CD4-positive, alpha-beta T cell (primary cell): ENCODE data around the gene HS6ST3. TPM values are rescaled to one million over a fixed set of nuclear protein-coding genes. Genes with fewer than 3 reads are reported as not detected.

Source experiments
- ATAC-seq: fragments of 200-7000 bp; cut with Tn5 transposase; one replicate; pipeline ENCODE4 v1.10.0; 2022; ENCODE audit warnings: mild to moderate bottlenecking; ENCODE audit not compliant: poor library complexity
- CTCF ChIA-PET: fragments of 350-600 bp; sonication (Branson Sonifier 250); formaldehyde crosslinking; loops from one replicate; lab custom pipeline; 2021; ENCODE audit warnings: antibody characterized with exemption, inconsistent platforms; lab: Charles Lee
- POLR2A ChIA-PET: fragments of 350-600 bp; sonication (Branson Sonifier 250); formaldehyde crosslinking; loops from one replicate; lab custom pipeline; 2021; ENCODE audit warnings: antibody characterized with exemption, inconsistent platforms; lab: Charles Lee
- DNase-seq, 14 experiments: peaks; one replicate each; pipeline ENCODE4 v3.0.0-alpha.2; 2013 to 2020; ENCODE audit warnings: mixed read lengths in 2 of 14
- H3K27ac ChIP-seq, 2 donors: one replicate each; pipeline versions ENCODE4 v1.5.1 to v1.7.0; 2013; ENCODE audit warnings: low read length in 2 of 2, low read depth in 1 of 2, mild to moderate bottlenecking in 1 of 2
- H3K27me3 ChIP-seq, 2 experiments: 1 replicate in 1 of 2; 2 replicates in 1 of 2; pipeline versions ENCODE4 v1.6.1 to v1.7.0; 2013; ENCODE audit warnings: low read length in 2 of 2, control low read depth in 1 of 2, mild to moderate bottlenecking in 1 of 2, moderate library complexity in 1 of 2; ENCODE audit not compliant: insufficient read depth in 2 of 2, control insufficient read depth in 1 of 2
- H3K36me3 ChIP-seq: one replicate; pipeline ENCODE4 v1.6.1; 2013; ENCODE audit warnings: low read length, control low read depth; ENCODE audit not compliant: insufficient read depth
- H3K4me1 ChIP-seq: one replicate; pipeline ENCODE4 v1.6.1; 2013; ENCODE audit warnings: low read length, control low read depth; ENCODE audit not compliant: insufficient read depth
- H3K4me3 ChIP-seq: one replicate; pipeline ENCODE4 v1.5.1; 2013; ENCODE audit warnings: mild to moderate bottlenecking, low read length, moderate library complexity
- H3K9me3 ChIP-seq, 2 experiments: 1 replicate in 1 of 2; 2 replicates in 1 of 2; pipeline versions ENCODE4 v1.6.1 to v1.7.0; 2013; ENCODE audit warnings: low read length in 2 of 2, mild to moderate bottlenecking in 2 of 2, control low read depth in 1 of 2, moderate library complexity in 1 of 2; ENCODE audit not compliant: control insufficient read depth in 1 of 2, insufficient read depth in 1 of 2
- H3K27ac Mint-ChIP-seq: one replicate; pipeline ENCODE4 v1.8.0; 2020; ENCODE audit warnings: mixed read lengths
- H3K27me3 Mint-ChIP-seq: one replicate; pipeline ENCODE4 v1.8.0; 2021; ENCODE audit warnings: mixed read lengths
- H3K36me3 Mint-ChIP-seq: one replicate; pipeline ENCODE4 v1.8.0; 2021; ENCODE audit warnings: low read depth, mixed read lengths
- H3K4me1 Mint-ChIP-seq: one replicate; pipeline ENCODE4 v1.8.0; 2021; ENCODE audit warnings: low read depth, mixed read lengths
- H3K4me3 Mint-ChIP-seq: one replicate; pipeline ENCODE4 v1.8.0; 2020; ENCODE audit warnings: mild to moderate bottlenecking, mixed read lengths
- H3K9me3 Mint-ChIP-seq: one replicate; pipeline ENCODE4 v1.8.0; 2020; ENCODE audit warnings: mixed read lengths
- CTCF ChIP-seq: fragments of 200-600 bp; IDR thresholded peaks from one replicate; pipeline ENCODE4 v1.8.0; 2022; ENCODE audit warnings: antibody characterized with exemption, mild to moderate bottlenecking
- intact Hi-C, 2 experiments: fragments of 100-400 bp; cut with DNase I in 1 of 2; cut with micrococcal nuclease in 1 of 2; formaldehyde crosslinking; loops; one replicate each; pipeline versions ENCODE4 v1.15.1 to v1.9.0; 2023 to 2025; cut with DNase I, micrococcal nuclease
- total RNA-seq, 174 experiments: library from RNA in 2 of 174; stranded (reverse) in 2 of 174; gene quantifications; one replicate each; pipeline ENCODE4 v1.2.3 and lab custom pipeline; 2021 to 2026

HS6ST3 gene
- total RNA-seq, 2 experiments from 2014 or later: not detected

GRCh38 chr13:96816874-96817273, 727.0 kb downstream of the HS6ST3 start:
- no peaks in the 10 kb centered on the region for H3K27me3 ChIP-seq
- no peaks in the 10 kb centered on the region for H3K27me3 Mint-ChIP-seq
- no peak overlapping the region for H3K4me3 Mint-ChIP-seq
- H3K36me3 ChIP-seq: no peaks in the 10 kb centered on the region
- ChIA-PET POLR2A (no interaction called here), CTCF (interaction anchor here (1.2 kb wide), 1 partner anchor 22 kb away, joined by 3 read pairs; no protein-coding TSS in a partner anchor)
- ATAC-seq: no peak
- no peaks in the 10 kb centered on the region for H3K4me1 ChIP-seq
- H3K9me3 Mint-ChIP-seq: peaks cover 3% of the 10 kb centered on the region
- H3K4me3 ChIP-seq: no peak overlapping the region
- H3K9me3 ChIP-seq: no peaks in the 10 kb centered on the region
- no peak for DNase-seq
- intact Hi-C loops: no loop called here
- H3K27ac Mint-ChIP-seq: no peak overlapping the region
- no peaks in the 10 kb centered on the region for H3K4me1 Mint-ChIP-seq
- TF ChIP-seq CTCF: no peak
- H3K27ac ChIP-seq: no peak overlapping the region
- H3K36me3 Mint-ChIP-seq: no peaks in the 10 kb centered on the region

GRCh38 chr13:96817336-96817941, 727.5 kb downstream of the HS6ST3 start:
- no peak for ATAC-seq
- Mint-ChIP-seq H3K4me1 (no peaks in the 10 kb centered on the region), H3K4me3 (no peak overlapping the region), H3K9me3 (peaks cover 3% of the 10 kb centered on the region), H3K36me3 (no peaks in the 10 kb centered on the region), H3K27ac (no peak overlapping the region), H3K27me3 (no peaks in the 10 kb centered on the region)
- Histone ChIP-seq H3K27me3 (no peaks in the 10 kb centered on the region), H3K4me1 (no peaks in the 10 kb centered on the region), H3K4me3 (no peak overlapping the region), H3K9me3 (no peaks in the 10 kb centered on the region), H3K36me3 (no peaks in the 10 kb centered on the region), H3K27ac (no peak overlapping the region)
- POLR2A ChIA-PET: no interaction called here
- intact Hi-C loops: no loop called here
- no peak for TF ChIP-seq CTCF
- CTCF ChIA-PET: interaction anchor here (1.2 kb wide), 1 partner anchor 22 kb away, joined by 3 read pairs; no protein-coding TSS in a partner anchor
- DNase-seq: no peak

DNA sequence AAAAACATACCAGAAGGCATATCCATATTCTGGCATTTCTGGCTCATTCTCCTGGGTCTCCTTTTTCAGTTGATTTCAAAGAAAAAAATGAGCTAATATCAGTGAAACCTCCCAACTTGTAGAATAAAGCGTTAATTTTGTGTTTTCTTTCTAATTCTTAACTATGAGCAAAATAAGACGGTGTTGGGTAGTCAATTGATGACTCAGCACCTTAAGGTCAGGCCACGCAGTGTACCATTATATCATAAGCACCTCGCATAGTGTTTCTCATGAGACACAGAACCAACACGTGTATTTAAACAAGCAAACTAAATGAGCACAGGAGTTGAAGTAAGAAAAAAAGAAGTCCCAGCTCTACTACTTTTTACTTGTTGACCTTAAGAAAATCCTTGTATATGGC, 729.5 kb downstream of the HS6ST3 start:
- CTCF ChIA-PET: no interaction called here
- no peak overlapping the region for H3K27ac ChIP-seq
- Mint-ChIP-seq H3K9me3 (peaks cover 2% of the 10 kb centered on the region), H3K36me3 (no peaks in the 10 kb centered on the region), H3K4me1 (no peaks in the 10 kb centered on the region), H3K27me3 (no peaks in the 10 kb centered on the region), H3K4me3 (no peak overlapping the region), H3K27ac (no peak overlapping the region)
- H3K4me3 ChIP-seq: no peak overlapping the region
- no peak for TF ChIP-seq CTCF
- no peaks in the 10 kb centered on the region for H3K4me1 ChIP-seq
- DNase-seq: no peak
- H3K36me3 ChIP-seq: no peaks in the 10 kb centered on the region
- H3K9me3 ChIP-seq: no peaks in the 10 kb centered on the region
- ATAC-seq: no peak
- POLR2A ChIA-PET: no interaction called here
- no peaks in the 10 kb centered on the region for H3K27me3 ChIP-seq
- intact Hi-C loops: no loop called here
